SK-N-MC (cell line): ENCODE results near the gene MAP2.

ENCODE experiments used
- EZH2 ChIP-seq: fragments of 200-600 bp; sonication (generic); IDR thresholded peaks from one replicate; pipeline ENCODE4 v1.6.1; 2017; ENCODE audit warnings: antibody characterized with exemption
- POLR2AphosphoS5 ChIP-seq: IDR thresholded peaks from 2 replicates; pipeline ENCODE4 v1.6.1; 2012; ENCODE audit warnings: mild to moderate bottlenecking, low read depth, low read length, borderline replicate concordance

GRCh38 chr2:209424199-209424701 lies 403 bp downstream of the MAP2 start:
- TF ChIP-seq POLR2AphosphoS5 (no peak), EZH2 (no peak)
